Endothelial cell (in vitro differentiated cells): Measurements from ENCODE around the gene CLHC1. TPM values are rescaled to one million over a fixed set of nuclear protein-coding genes. Genes with fewer than 3 reads are reported as not detected.
"Not testable (repeated sequence)": the region's sequence is repeated elsewhere in the genome, so short reads cannot be mapped to it uniquely, and the experiment has no call there.

ENCODE experiments used
- DNase-seq: peaks from one replicate; pipeline ENCODE4 v3.0.0; 2021; ENCODE audit warnings: low spot score
- H3K27ac Mint-ChIP-seq: one replicate; pipeline ENCODE4 v1.8.0; 2021; ENCODE audit warnings: mixed read lengths, inconsistent platforms; ENCODE audit not compliant: unreplicated experiment
- H3K27me3 Mint-ChIP-seq: one replicate; pipeline ENCODE4 v1.8.0; 2021; ENCODE audit warnings: mild to moderate bottlenecking, moderate library complexity, mixed read lengths, inconsistent platforms; ENCODE audit not compliant: unreplicated experiment
- H3K36me3 Mint-ChIP-seq: one replicate; pipeline ENCODE4 v1.8.0; 2021; ENCODE audit warnings: mild to moderate bottlenecking, low read depth, mixed read lengths, inconsistent platforms; ENCODE audit not compliant: unreplicated experiment
- H3K4me1 Mint-ChIP-seq: one replicate; pipeline ENCODE4 v1.8.0; 2021; ENCODE audit warnings: mild to moderate bottlenecking, mixed read lengths, inconsistent platforms; ENCODE audit not compliant: unreplicated experiment
- H3K4me3 Mint-ChIP-seq: one replicate; pipeline ENCODE4 v1.8.0; 2021; ENCODE audit warnings: mild to moderate bottlenecking, mixed read lengths, inconsistent platforms; ENCODE audit not compliant: unreplicated experiment
- H3K9me3 Mint-ChIP-seq: one replicate; pipeline ENCODE4 v1.8.0; 2021; ENCODE audit warnings: mixed read lengths, inconsistent platforms; ENCODE audit not compliant: unreplicated experiment
- total RNA-seq: library from RNA; stranded (reverse); fragmentation: NEBNext Ultra II Directional; extraction: Animal tissue kit (Norgen Biotek cat#: 25700); gene quantifications from one replicate; pipeline ENCODE4 v1.2.1, GENCODE V29; 2021; ENCODE audit not compliant: unreplicated experiment
- TF ChIP-seq, protein P1 (sequence below): fragments of 200-600 bp; sonication (generic); IDR thresholded peaks from one replicate; pipeline ENCODE4 v1.5.0; 2021; ENCODE audit warnings: antibody characterized with exemption; ENCODE audit not compliant: unreplicated experiment

Gene CLHC1
- total RNA-seq, 1 donor from 2014 or later: 20.2 TPM

DNA sequence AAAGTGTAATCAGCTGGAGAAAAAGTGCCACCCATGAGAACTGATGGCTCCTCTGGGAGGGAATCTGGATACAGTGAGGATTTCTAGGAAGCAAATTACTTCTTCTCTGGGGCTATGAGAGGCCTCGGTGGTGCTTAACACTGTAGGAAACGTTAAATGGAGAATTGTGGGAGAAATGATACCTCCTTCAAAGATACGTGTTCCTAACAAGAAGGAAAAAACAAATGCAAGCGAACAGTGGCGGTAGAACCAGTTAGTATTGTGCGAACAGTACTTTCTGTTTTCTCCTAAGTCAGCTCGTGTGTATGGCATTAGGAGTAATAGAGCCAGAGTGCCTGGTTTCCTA, 37.5 kb upstream of the CLHC1 start:
- Mint-ChIP-seq H3K36me3 (no peaks in the 10 kb centered on the region), H3K4me1 (peaks cover 10% of the 10 kb centered on the region), H3K27ac (peak overlapping the region; percentile 95), H3K4me3 (peak overlapping the region; percentile 93), H3K9me3 (no peaks in the 10 kb centered on the region), H3K27me3 (peaks cover 9% of the 10 kb centered on the region)
- TF ChIP-seq, protein P1, sequence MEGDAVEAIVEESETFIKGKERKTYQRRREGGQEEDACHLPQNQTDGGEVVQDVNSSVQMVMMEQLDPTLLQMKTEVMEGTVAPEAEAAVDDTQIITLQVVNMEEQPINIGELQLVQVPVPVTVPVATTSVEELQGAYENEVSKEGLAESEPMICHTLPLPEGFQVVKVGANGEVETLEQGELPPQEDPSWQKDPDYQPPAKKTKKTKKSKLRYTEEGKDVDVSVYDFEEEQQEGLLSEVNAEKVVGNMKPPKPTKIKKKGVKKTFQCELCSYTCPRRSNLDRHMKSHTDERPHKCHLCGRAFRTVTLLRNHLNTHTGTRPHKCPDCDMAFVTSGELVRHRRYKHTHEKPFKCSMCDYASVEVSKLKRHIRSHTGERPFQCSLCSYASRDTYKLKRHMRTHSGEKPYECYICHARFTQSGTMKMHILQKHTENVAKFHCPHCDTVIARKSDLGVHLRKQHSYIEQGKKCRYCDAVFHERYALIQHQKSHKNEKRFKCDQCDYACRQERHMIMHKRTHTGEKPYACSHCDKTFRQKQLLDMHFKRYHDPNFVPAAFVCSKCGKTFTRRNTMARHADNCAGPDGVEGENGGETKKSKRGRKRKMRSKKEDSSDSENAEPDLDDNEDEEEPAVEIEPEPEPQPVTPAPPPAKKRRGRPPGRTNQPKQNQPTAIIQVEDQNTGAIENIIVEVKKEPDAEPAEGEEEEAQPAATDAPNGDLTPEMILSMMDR: no peak
- DNase-seq: no peak

DNA sequence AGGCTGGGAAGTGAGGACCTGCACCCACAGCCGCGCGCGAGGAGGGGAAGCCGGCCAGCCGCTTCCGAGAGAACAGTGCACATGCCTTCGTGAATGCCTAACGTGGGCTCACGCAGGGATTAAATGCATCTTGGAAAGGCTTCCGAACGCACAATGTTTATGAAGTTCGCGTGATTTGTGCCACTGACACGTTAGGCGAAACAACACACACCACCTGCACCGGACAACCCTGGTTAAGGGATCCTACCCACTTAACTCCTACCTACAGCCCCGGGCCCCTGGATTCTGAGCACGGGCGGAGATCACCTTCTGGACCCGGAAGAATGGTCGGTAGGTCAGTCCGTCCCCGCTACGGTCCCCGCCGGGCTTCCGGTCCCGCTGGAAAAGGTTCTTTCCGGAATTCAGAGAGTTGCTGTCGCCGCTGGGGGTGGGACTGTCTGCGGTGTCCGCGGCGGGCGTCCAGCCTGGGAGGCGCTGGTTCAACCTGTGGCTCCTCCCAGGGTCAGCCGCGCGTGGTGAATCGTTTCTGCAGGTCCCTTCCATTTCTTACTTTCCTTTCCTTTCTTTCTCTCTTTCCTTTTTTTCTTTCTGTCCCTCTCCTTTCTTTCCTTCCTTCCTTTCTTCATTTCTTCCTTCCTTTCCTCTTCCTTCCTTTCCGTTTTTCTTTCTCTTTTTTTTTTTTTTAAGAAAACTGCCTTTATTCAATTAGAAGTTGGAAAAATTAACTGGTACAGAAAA, 37.0 kb upstream of the CLHC1 start, which contains the start of gene MTIF2:
MTIF2 (minus strand) TSS at position 325 of the 738 bp plus-strand sequence. CDS start 5,373 bp downstream, outside the sequence.
- peaks cover 9% of the 10 kb centered on the region for H3K27me3 Mint-ChIP-seq
- H3K36me3 Mint-ChIP-seq: no peaks in the 10 kb centered on the region
- H3K4me3 Mint-ChIP-seq: peak within 1 kb of the TSS; percentile 93
- peaks cover 10% of the 10 kb centered on the region for H3K4me1 Mint-ChIP-seq
- H3K9me3 Mint-ChIP-seq: no peaks in the 10 kb centered on the region
- DNase-seq: peak; percentile 91
- TF ChIP-seq, protein P1: no peak
- peak within 1 kb of the TSS; percentile 95 for H3K27ac Mint-ChIP-seq

DNA sequence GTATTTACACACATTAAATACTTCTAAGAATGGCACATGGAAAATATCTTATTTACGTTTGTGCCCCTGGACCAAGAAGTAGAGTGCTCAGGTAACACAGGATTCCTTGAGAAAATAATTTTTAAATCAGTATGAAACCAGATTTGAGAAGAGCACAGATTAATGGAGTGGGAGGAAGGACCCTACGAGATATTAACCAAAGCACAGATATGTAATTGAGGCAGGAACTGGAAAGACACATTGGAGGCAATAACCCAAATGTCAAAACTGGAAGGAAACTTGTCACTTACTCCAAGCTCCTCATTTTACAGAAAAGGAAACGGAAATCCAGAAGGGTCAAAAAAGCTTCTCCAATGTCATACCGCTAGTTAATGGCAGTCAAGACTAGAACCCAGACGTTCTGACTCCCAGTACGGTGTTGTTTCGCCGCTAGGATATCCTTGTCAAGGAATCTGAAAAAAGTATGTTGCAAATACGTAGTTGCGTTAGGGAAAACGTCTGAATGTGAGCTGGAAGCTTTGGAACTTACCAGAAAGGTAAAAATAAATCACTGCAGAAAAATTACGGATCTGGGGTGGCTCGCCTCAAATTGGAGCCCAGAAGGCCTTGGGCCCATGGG, 36.3 kb upstream of the CLHC1 start:
- TF ChIP-seq, protein P1: no peak
- H3K36me3 Mint-ChIP-seq: no peaks in the 10 kb centered on the region
- H3K4me3 Mint-ChIP-seq: peak overlapping the region; percentile 93
- H3K27ac Mint-ChIP-seq: peak overlapping the region; percentile 95
- DNase-seq: no peak
- H3K4me1 Mint-ChIP-seq: peaks cover 10% of the 10 kb centered on the region
- H3K9me3 Mint-ChIP-seq: no peaks in the 10 kb centered on the region
- peaks cover 9% of the 10 kb centered on the region for H3K27me3 Mint-ChIP-seq

DNA sequence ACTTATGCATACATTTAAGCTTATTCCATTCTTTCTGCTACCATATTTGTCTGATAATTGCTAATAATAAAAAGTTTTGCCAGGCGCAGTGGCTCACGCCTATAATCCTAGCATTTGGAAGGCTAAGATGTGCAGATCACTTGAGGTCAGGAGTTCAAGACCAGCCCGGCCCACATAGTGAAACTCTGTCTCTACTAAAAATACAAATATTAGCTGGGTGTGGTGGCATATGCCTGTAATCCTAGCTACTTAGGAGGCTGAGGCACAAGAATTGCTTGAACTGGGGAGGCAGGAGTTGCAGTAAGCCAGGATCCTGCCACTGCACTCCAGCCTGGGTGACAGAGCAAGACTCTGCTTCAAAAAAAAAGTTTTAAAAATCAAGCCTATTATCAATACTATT, 27.5 kb upstream of the CLHC1 start:
- H3K27ac Mint-ChIP-seq, DNase-seq, H3K4me1 Mint-ChIP-seq, H3K27me3 Mint-ChIP-seq, H3K9me3 Mint-ChIP-seq, H3K36me3 Mint-ChIP-seq, H3K4me3 Mint-ChIP-seq: not testable (repeated sequence)

DNA sequence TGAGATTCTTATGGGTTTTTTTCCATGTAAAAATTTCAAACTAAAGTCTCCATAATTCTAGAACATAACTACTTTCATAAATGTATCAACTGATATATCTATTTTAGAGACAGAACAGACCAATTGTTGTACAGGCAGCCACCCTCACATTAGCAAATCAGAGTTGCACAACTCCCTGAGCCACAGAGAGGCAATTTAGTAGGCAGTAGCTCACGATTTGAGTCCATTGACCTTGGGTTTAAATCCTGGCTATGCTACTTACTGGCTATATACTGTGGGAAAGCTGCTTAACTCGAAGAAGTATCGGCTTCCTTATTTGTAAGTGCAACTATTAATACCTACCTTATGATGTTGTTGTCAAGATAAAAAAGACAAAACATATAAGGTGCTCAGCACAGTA, 20.7 kb upstream of the CLHC1 start:
- no peaks in the 10 kb centered on the region for H3K4me1 Mint-ChIP-seq
- H3K4me3 Mint-ChIP-seq: no peak overlapping the region
- TF ChIP-seq, protein P1: no peak
- H3K9me3 Mint-ChIP-seq: no peaks in the 10 kb centered on the region
- no peak overlapping the region for H3K27ac Mint-ChIP-seq
- H3K36me3 Mint-ChIP-seq: peaks cover 11% of the 10 kb centered on the region
- DNase-seq: no peak
- no peaks in the 10 kb centered on the region for H3K27me3 Mint-ChIP-seq
